Heart left ventricle (tissue), 16 donors: ENCODE data around the gene RIC8A. TPM values are rescaled to one million over a fixed set of nuclear protein-coding genes. Genes with fewer than 3 reads are reported as not detected.
"Not testable (repeated sequence)": the region's sequence is repeated elsewhere in the genome, so short reads cannot be mapped to it uniquely, and the experiment has no call there.

Experiments used
- ATAC-seq, 4 donors: fragments of 200-7000 bp; cut with Tn5 transposase; one replicate each; pipeline ENCODE4 v1.9.1; 2020 to 2022; ENCODE audit warnings: moderate library complexity in 4 of 4, mild to moderate bottlenecking in 3 of 4, moderate number of reproducible peaks in 1 of 4
- DNase-seq, 5 donors: peaks; one replicate each; pipeline ENCODE4 v3.0.0-alpha.2; 2020
- H3K27ac ChIP-seq, 12 donors: fragments of 200-600 bp; sonication (generic) in 4 of 12; one replicate each; pipeline versions ENCODE4 v1.5.0 to v1.8.0; 2016 to 2022; ENCODE audit warnings: mild to moderate bottlenecking in 2 of 12
- H3K27me3 ChIP-seq, 9 donors: fragments of 200-600 bp; sonication (generic) in 2 of 9; one replicate each; pipeline versions ENCODE4 v1.5.1 to v1.8.0; 2016 to 2022; ENCODE audit warnings: mild to moderate bottlenecking in 3 of 9
- H3K36me3 ChIP-seq, 9 donors: fragments of 200-600 bp; sonication (generic) in 2 of 9; one replicate each; pipeline versions ENCODE4 v1.5.0 to v1.8.0; 2018 to 2022; ENCODE audit warnings: mild to moderate bottlenecking in 2 of 9
- H3K4me1 ChIP-seq, 12 donors: fragments of 200-600 bp; sonication (generic) in 4 of 12; one replicate each; pipeline versions ENCODE4 v1.5.0 to v1.8.0; 2016 to 2022; ENCODE audit warnings: mild to moderate bottlenecking in 3 of 12
- H3K4me3 ChIP-seq, 12 donors: fragments of 200-600 bp; sonication (generic) in 4 of 12; one replicate each; pipeline versions ENCODE4 v1.5.0 to v1.8.0; 2017 to 2022; ENCODE audit warnings: mild to moderate bottlenecking in 9 of 12, moderate library complexity in 4 of 12
- H3K9me3 ChIP-seq, 12 donors: fragments of 200-600 bp; sonication (generic) in 4 of 12; one replicate each; pipeline versions ENCODE4 v1.5.0 to v1.8.0; 2016 to 2022; ENCODE audit warnings: mild to moderate bottlenecking in 1 of 12
- POLR2A ChIP-seq, 2 donors: fragments of 450-650 bp; IDR thresholded peaks; one replicate each; pipeline ENCODE4 v1.6.1; 2017; ENCODE audit warnings: antibody characterized with exemption in 2 of 2, mild to moderate bottlenecking in 2 of 2, moderate library complexity in 2 of 2
- WGBS, 4 donors: extraction: QIAGEN DNeasy Blood & Tissue Kit in 2 of 4; methylation state at CpG; one replicate each; pipeline versions ENCODE4 v1.1.5 to v1.1.7; 2013 to 2018; 5-methylcytosine and 5-hydroxymethylcytosine counted together
- intact Hi-C, 10 donors: fragments of 100-400 bp; cut with DNase I; formaldehyde crosslinking; loops; one replicate each; pipeline versions ENCODE4 v1.11.1 to v1.14.2; 2022
- long read RNA-seq, 3 donors: library from polyadenylated mRNA; unstranded; transcript quantifications; one replicate each; pipeline ENCODE4 v2.0.0, GENCODE V29; 2020 to 2021
- polyA plus RNA-seq, 2 donors: library from polyadenylated mRNA; stranded (reverse); fragments of 200-250 nt; gene quantifications; one replicate each; pipeline ENCODE4 v1.2.3, GENCODE V29; 2013
- total RNA-seq, 9 donors: library from RNA; depleted of rRNA in 2 of 9; stranded (reverse); fragments of >200 nt in 2 of 9; fragmentation: NEBNext Ultra II Directional in 3 of 9; extraction: Animal tissue kit (Norgen Biotek cat#: 25700) in 3 of 9; gene quantifications; one replicate each; pipeline versions ENCODE4 v1.1.0 to v1.2.4, GENCODE V29; 2016 to 2023
- TF ChIP-seq, protein P1 (sequence below), 12 donors: fragments of 200-600 bp; sonication (generic) in 4 of 12; IDR thresholded peaks; one replicate each; pipeline versions ENCODE4 v1.5.0 to v1.8.0; 2018 to 2022; ENCODE audit warnings: antibody characterized with exemption in 12 of 12, mild to moderate bottlenecking in 5 of 12
- donor health status: ischemic (EF 13 %, LVEDD 7.1; RV severe dilation, severe dysfunction).
- donor health status: healthy with polysubstance abuse.
- donor health status: DM: no; HTN: yes; CAD: no.
- donor health status: DM: no; HTN: no; CAD: no.
- donor health status: ischemic (EF 25% LVEDD 6.9; RV normal size, moderate dysfunction).
- donor health status: ischemic (EF 25% LVEDD 5.7; RV mildly dilated, moderate dysfunction).
- donor health status: healthy.
- donor health status: DM: yes; HTN: yes; CAD: no.
- donor health status: ischemic (EF 35%, LVEDD 5.7; RV mildly dilated, moderate dysfunction).
- donor health status: nonischemic (EF 11% LVEDD 7.7; RV severe dilation, severe dysfunction).
- donor health status: DM: yes; HTN: yes; CAD: no.
- donor health status: PGD.
- donor health status: ischemic (EF 29% LVEDD 5.4; RV normal size, mild dysfunction).
- donor health status: nonischemic (EF 23%, LVEDD 6.1; RV moderate dilation, normal function).

The RIC8A gene
- total RNA-seq (10 to 100 TPM; 48.7 to 94.1 (median 74.3) TPM), polyA plus RNA-seq (10 to 100 TPM; 32.7 to 99.5 TPM)
- long read RNA-seq, donor 1, transcript RIC8A-203 (10 exons, 3,703 nt) = major isoform, 68 of 105 reads
- long read RNA-seq, donor 1, partial matches to known transcripts = 15 of 105 reads
- long read RNA-seq, donor 1, other reads (novel, unspliced or antisense) = 19 of 105 reads
- long read RNA-seq, donor 2, transcript RIC8A-203 (10 exons, 3,703 nt) = major isoform, 293 of 387 reads
- long read RNA-seq, donor 2, transcript RIC8A-208 (8 exons, 2,565 nt) = minor isoform, 10 of 387 reads
- long read RNA-seq, donor 2, partial matches to known transcripts = 18 of 387 reads
- long read RNA-seq, donor 2, other reads (novel, unspliced or antisense) = 62 of 387 reads
- long read RNA-seq, donor 3, transcript RIC8A-203 (10 exons, 3,703 nt) = major isoform, 98 of 138 reads
- long read RNA-seq, donor 3, transcript RIC8A-208 (8 exons, 2,565 nt) = minor isoform, 5 of 138 reads
- long read RNA-seq, donor 3, partial matches to known transcripts = 12 of 138 reads
- long read RNA-seq, donor 3, other reads (novel, unspliced or antisense) = 18 of 138 reads

DNA sequence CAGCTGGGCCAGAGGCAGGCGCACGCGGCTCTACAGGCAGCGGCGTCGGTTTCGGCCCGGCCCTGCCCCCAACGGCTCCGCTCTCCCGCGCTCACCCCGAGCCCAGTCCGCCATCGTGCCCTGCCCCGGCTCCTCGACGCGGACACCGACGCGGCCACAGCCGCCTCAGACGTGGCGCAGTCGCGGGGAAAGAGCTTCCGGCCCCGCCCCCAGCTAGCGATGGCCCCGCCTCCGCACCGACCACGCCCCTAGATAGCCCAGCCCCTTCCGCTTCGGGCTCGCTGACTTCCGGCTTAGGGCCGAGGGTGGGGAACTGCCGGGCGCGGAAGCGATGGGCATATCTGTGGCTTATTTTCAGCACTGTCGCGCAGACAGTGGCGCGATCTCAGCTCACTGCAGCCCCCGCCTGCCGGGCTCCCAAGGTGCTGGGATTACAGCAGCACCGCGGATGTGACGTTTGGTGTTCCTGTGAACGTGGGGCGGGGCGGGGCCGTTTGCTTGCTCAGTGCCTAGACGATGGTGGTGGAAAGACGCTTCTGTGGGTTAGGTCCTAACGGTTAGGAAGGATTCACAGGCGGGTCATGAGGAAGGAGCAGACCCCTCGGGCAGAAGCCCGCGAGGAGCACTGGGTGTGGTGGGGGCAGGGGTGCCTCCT lies at the start of gene RIC8A, which contains the start of gene BET1L:
Gene RIC8A, plus strand, starts transcription at position 501 of the 655 bp plus-strand sequence. CDS start 1,147 bp downstream, outside the sequence.
Gene BET1L, minus strand, starts transcription at position 192 of the 655 bp plus-strand sequence. Its CDS starts 78 bp downstream, at position 114.
- WGBS, 4 donors = 0 to 3% (median 1%) methylated on average over 31 to 63 of the region's 63 CpGs
- Histone ChIP-seq H3K36me3 (peaks cover 0 to 65% (median 58%) of the 10 kb centered on the region in 9 donors), H3K4me3 (peak within 1 kb of the TSS; percentile 65 to 100 (median 89)), H3K4me1 (peaks cover 19 to 59% (median 38%) of the 10 kb centered on the region in 12 donors), H3K27me3 (no peaks in the 10 kb centered on the region), H3K27ac (peak within 1 kb of the TSS; percentile 96 to 100 (median 99)), H3K9me3 (no peaks in the 10 kb centered on the region)
- TF ChIP-seq, protein P1, sequence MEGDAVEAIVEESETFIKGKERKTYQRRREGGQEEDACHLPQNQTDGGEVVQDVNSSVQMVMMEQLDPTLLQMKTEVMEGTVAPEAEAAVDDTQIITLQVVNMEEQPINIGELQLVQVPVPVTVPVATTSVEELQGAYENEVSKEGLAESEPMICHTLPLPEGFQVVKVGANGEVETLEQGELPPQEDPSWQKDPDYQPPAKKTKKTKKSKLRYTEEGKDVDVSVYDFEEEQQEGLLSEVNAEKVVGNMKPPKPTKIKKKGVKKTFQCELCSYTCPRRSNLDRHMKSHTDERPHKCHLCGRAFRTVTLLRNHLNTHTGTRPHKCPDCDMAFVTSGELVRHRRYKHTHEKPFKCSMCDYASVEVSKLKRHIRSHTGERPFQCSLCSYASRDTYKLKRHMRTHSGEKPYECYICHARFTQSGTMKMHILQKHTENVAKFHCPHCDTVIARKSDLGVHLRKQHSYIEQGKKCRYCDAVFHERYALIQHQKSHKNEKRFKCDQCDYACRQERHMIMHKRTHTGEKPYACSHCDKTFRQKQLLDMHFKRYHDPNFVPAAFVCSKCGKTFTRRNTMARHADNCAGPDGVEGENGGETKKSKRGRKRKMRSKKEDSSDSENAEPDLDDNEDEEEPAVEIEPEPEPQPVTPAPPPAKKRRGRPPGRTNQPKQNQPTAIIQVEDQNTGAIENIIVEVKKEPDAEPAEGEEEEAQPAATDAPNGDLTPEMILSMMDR (IDR thresholded peaks at IDR 0.05) = peak in 2 of 12 donors; percentile 14 to 16
- TF ChIP-seq POLR2A (IDR thresholded peaks at IDR 0.05) = peak; percentile 47 to 91
- DNase-seq = peak; percentile 95 to 98 (median 97)
- intact Hi-C loops = loop anchor here in 9 of 10 donors (1.0 to 10.0 kb wide), 12 partner anchors 29 to 307 kb away; partner anchors contain the start of genes PTDSS2 (in 3 of the 9), RNH1 (in 3 of the 9), IFITM2 (in 2 of the 9) and PSMD13 (in 2 of the 9)
- ATAC-seq = peak; percentile 90 to 95 (median 94)

DNA sequence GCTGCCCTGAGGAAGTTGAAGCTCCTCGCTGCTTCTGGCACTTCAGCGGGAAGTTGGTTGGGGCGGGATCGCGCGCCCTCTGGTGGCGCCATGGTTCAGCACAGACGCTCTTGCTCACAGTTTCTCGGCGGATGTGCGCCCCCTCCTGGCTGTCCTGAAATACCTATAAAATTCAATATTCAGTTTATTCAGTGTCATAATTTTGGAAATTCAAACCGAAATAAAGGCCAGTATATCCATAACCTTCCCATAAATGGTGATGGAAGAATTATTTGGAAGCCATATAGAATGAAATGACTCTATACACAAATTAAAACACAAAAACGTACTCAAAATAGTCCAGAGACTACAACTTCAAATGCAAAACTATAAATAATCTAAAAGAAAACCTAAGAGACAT lies 27.3 kb upstream of the RIC8A start:
- TF ChIP-seq, protein P1 (IDR thresholded peaks at IDR 0.05) = peak in 7 of 12 donors; percentile 18 to 40 (median 35)
- WGBS, 4 donors = 0% methylated on average over 1 to 2 of the region's 13 CpGs; no CpG with 5 or more reads in 1 of the 4 donors
- H3K36me3 ChIP-seq, H3K4me3 ChIP-seq, H3K27ac ChIP-seq, DNase-seq, ATAC-seq, H3K9me3 ChIP-seq, H3K4me1 ChIP-seq, intact Hi-C loops, H3K27me3 ChIP-seq: not testable (repeated sequence)

DNA sequence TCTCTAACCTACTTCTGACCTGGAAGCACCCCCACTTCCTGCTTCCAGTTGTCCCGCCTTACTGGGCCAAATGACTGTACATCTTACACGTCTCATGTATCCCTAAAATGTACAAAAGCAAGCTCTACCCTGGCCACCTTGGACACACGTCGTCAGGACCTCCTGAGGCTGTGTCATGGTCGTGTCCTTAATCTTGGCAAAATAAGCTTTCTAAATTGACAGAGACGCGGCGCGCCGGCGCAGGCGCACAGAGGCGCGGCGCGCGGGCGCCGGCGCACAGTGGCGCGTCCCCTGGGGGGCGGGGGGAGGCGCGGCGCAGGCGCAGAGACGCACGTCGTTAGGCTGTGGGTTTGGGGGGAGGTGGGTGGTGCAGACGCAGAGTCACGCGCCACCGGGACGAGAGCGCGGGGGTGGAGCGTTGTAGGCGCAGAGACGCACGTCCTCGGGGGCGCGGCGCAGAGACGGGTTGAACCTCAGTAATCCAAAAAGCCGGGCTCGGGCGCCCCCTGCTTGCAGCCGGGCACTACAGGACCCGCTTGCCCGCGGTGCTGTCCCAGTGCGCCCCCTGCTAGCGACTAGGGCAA lies 18.2 kb upstream of the RIC8A start:
- peak; percentile 35 to 76 (median 58) for ATAC-seq
- peak in 3 of 5 donors; percentile 21 to 58 (median 22) for DNase-seq
- H3K27me3 ChIP-seq, H3K27ac ChIP-seq, H3K36me3 ChIP-seq, H3K4me1 ChIP-seq, H3K4me3 ChIP-seq, H3K9me3 ChIP-seq, intact Hi-C loops: not testable (repeated sequence)
- WGBS, 4 donors = 80 to 82% (median 81%) methylated on average over 40 to 48 of the region's 55 CpGs

DNA sequence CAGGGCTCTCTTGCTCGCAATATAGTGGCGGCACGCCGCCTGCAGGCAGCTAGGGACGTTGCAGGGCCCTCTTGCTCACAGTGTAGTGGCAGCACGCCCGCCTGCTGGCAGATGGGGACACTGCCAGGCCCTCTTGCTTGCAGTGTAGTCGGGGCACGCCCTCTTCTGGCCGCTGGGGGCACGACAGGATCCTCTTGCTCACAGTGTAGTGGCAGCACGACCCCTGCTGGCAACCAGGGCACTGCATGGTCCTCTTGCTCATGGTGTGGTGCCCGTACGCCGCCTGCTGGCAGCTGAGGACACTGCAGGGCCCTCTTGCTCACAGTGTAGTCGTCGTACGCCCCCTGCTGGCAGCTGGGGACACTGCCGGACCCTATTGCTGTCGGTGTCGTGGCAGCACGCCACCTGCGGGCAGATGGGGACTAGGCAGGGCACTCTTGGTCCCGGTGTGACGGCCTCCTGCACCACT lies 17.6 kb upstream of the RIC8A start:
- TF ChIP-seq, protein P1 (IDR thresholded peaks at IDR 0.05) = peak in 7 of 12 donors; percentile 9 to 42 (median 23)
- H3K4me1 ChIP-seq, H3K27ac ChIP-seq, H3K9me3 ChIP-seq, intact Hi-C loops, H3K36me3 ChIP-seq, H3K4me3 ChIP-seq, H3K27me3 ChIP-seq: not testable (repeated sequence)
- 56 to 68% methylated on average over 10 of the region's 25 CpGs; no CpG with 5 or more reads in 2 of the 4 donors for WGBS, 4 donors
- ATAC-seq (peak; percentile 51 to 81 (median 80)), DNase-seq (peak; percentile 6 to 54 (median 29))

DNA sequence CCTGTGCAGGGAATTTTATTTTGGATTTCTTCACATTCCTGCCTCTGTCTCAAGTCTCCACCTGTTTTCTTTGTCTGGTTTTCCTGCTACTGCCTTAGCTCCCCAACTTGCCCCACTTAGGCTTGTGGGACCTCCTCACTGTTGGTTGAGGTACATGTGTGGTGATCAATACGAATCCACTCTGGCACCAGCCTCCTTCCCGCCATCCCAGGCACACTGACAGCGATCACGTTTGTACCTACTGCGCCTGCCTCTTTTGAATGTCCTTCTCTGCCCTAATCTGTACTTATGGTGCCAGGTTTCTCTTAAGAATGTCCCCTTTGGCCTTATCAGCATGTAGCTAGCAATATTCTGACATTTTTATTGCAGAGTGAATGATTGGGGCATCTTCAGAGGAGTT lies 17.0 kb upstream of the RIC8A start:
- H3K4me1 ChIP-seq, H3K4me3 ChIP-seq, H3K36me3 ChIP-seq, intact Hi-C loops, H3K27ac ChIP-seq, ATAC-seq, H3K27me3 ChIP-seq, H3K9me3 ChIP-seq: not testable (repeated sequence)
- 77 to 89% (median 81%) methylated on average over 5 of the region's 5 CpGs for WGBS, 4 donors
- DNase-seq = peak in 1 of 5 donors; percentile 12
